ENCODE measurements around the gene MAB21L1. TPM values are rescaled to one million over a fixed set of nuclear protein-coding genes. Genes with fewer than 3 reads are reported as not detected.

The MAB21L1 gene
- polyA plus RNA-seq, 1 donor from 2014 or later = 0.07 TPM

GRCh38 chr13:35471706-35472322, 4.7 kb downstream of the MAB21L1 start:
- peaks cover 12% of the 10 kb centered on the region for H4K20me1 ChIP-seq (ENCODE audit: insufficient read depth)
- H3K27me3 ChIP-seq (ENCODE audit: insufficient read depth, low read depth, low read length) = peaks cover 79% of the 10 kb centered on the region
- no peak overlapping the region for H3K4me2 ChIP-seq (ENCODE audit: low read length)
- no peak for TF ChIP-seq RAD21 (conservative IDR thresholded peaks at IDR 0.05)
- no peak for TF ChIP-seq REST (IDR thresholded peaks at IDR 0.05; ENCODE audit: borderline replicate concordance)
- TF ChIP-seq CTCF (IDR thresholded peaks at IDR 0.05; ENCODE audit: poor library complexity, severe bottlenecking) = no peak
- no peak for TF ChIP-seq EZH2 (IDR thresholded peaks at IDR 0.05; ENCODE audit: borderline replicate concordance, insufficient read depth, low read length, poor library complexity, severe bottlenecking)
- TF ChIP-seq EP300 (conservative IDR thresholded peaks at IDR 0.05; ENCODE audit: poor library complexity, severe bottlenecking) = no peak
- TF ChIP-seq POLR2AphosphoS5 (IDR thresholded peaks at IDR 0.05) = peak; percentile 38
- TF ChIP-seq MXI1 (conservative IDR thresholded peaks at IDR 0.05; ENCODE audit: poor library complexity, severe bottlenecking) = no peak
- no peak for TF ChIP-seq SMC3 (conservative IDR thresholded peaks at IDR 0.05; ENCODE audit: poor library complexity)
- no peak overlapping the region for H3K4me3 ChIP-seq (ENCODE audit: low read length)
- H3F3A ChIP-seq (ENCODE audit: insufficient read depth, low read length, poor library complexity, severe bottlenecking) = no peaks in the 10 kb centered on the region
- H3K36me3 ChIP-seq (ENCODE audit: insufficient read depth, low read length) = no peaks in the 10 kb centered on the region
- H3K9ac ChIP-seq (ENCODE audit: low read length) = no peak overlapping the region
- no peak overlapping the region for H2AFZ ChIP-seq (ENCODE audit: low read depth, low read length)
- no peaks in the 10 kb centered on the region for H3K9me2 ChIP-seq (ENCODE audit: insufficient read depth, low read length)
- no peak overlapping the region for H3K27ac ChIP-seq (ENCODE audit: low read length)
- H3K9me3 ChIP-seq (ENCODE audit: low read length) = no peaks in the 10 kb centered on the region
- H3K79me2 ChIP-seq (replicated peaks; ENCODE audit: insufficient read depth, low read length) = no peaks in the 10 kb centered on the region

- Histone ChIP-seq H3K4me2 (ENCODE audit: low read length) (no peak overlapping the region), H3K9me3 (ENCODE audit: low read length) (no peaks in the 10 kb centered on the region), H4K20me1 (ENCODE audit: insufficient read depth) (peaks cover 4% of the 10 kb centered on the region), H3K9me2 (ENCODE audit: insufficient read depth, low read length) (no peaks in the 10 kb centered on the region), H3F3A (ENCODE audit: insufficient read depth, low read length, poor library complexity, severe bottlenecking) (no peaks in the 10 kb centered on the region), H3K27me3 (ENCODE audit: insufficient read depth, low read depth, low read length) (peaks cover 70% of the 10 kb centered on the region), H3K4me3 (ENCODE audit: low read length) (peak overlapping the region; percentile 42), H3K9ac (ENCODE audit: low read length) (no peak overlapping the region), H2AFZ (ENCODE audit: low read depth, low read length) (no peak overlapping the region), H3K27ac (ENCODE audit: low read length) (no peak overlapping the region), H3K79me2 (replicated peaks; ENCODE audit: insufficient read depth, low read length) (no peaks in the 10 kb centered on the region), H3K36me3 (ENCODE audit: insufficient read depth, low read length) (no peaks in the 10 kb centered on the region)
- no peak for TF ChIP-seq TAF1 (IDR thresholded peaks at IDR 0.05; ENCODE audit: low read depth)
- no peak for TF ChIP-seq REST (IDR thresholded peaks at IDR 0.05; ENCODE audit: borderline replicate concordance)
- TF ChIP-seq CTCF (IDR thresholded peaks at IDR 0.05; ENCODE audit: poor library complexity, severe bottlenecking) = no peak
- peak; percentile 39 for TF ChIP-seq EZH2 (IDR thresholded peaks at IDR 0.05; ENCODE audit: borderline replicate concordance, insufficient read depth, low read length, poor library complexity, severe bottlenecking)
- no peak for TF ChIP-seq MXI1 (conservative IDR thresholded peaks at IDR 0.05; ENCODE audit: poor library complexity, severe bottlenecking)
- peak; percentile 29 for TF ChIP-seq POLR2AphosphoS5 (IDR thresholded peaks at IDR 0.05)
- no peak for TF ChIP-seq EP300 (conservative IDR thresholded peaks at IDR 0.05; ENCODE audit: poor library complexity, severe bottlenecking)
- TF ChIP-seq RAD21 (conservative IDR thresholded peaks at IDR 0.05) = no peak
- TF ChIP-seq SMC3 (conservative IDR thresholded peaks at IDR 0.05; ENCODE audit: poor library complexity) = no peak
Observed at GRCh38 chr13:35470671-35471661, 5.5 kb downstream of the MAB21L1 start.

Data from neural cell (in vitro differentiated cells).